ENCODE results near the gene DDX11.
"Not testable (repeated sequence)": the region's sequence is repeated elsewhere in the genome, so short reads cannot be mapped to it uniquely, and the experiment has no call there.

DDX11 gene

DNA sequence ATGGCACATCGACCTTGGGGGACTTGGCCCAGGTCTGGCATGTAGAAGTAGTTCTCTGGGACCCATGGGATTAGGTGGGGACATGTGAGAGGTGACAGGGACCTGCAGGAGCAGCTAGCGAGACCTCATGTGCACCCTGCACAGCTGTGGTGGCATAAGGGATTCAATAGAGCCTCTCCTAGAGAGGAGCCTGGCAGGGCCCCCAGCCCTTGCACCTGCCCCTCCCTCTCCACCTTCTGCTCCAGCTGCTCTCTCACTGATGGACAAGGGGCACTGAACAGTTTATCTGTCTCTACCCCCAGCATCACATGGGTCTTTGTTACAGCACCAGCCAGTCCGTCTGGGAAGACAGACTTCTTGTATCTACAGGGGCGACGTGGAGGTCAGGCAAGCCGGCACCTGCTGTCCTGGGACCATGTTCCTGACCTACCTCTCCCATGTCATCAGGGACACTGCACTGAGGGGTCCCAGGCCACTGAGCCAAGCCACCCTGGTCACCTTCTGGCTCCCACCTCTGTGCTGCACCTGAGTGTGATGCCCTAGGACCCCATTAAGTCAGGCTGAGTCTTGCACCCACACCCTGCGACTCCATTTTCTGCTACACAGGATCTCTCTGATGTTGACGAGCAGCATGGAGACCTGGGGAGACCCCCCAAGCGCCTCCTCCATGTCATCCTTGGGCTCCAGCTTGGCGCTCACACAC is 32.6 kb downstream of the DDX11 start:
- POLR2A ChIA-PET = no interaction called here
- H3K4me3 ChIP-seq (ENCODE audit: low read depth, low read length) = no peak overlapping the region
- no peak overlapping the region for H3K27ac ChIP-seq (ENCODE audit: extremely low read depth, low read depth, low read length)
- H3K9me3 ChIP-seq (ENCODE audit: control insufficient read depth, insufficient read depth, low read depth, low read length) = no peaks in the 10 kb centered on the region
- no peaks in the 10 kb centered on the region for H3K4me1 ChIP-seq (ENCODE audit: control insufficient read depth, insufficient read depth, low read length)
- CTCF ChIA-PET = no interaction called here
- TF ChIP-seq, protein P1, sequence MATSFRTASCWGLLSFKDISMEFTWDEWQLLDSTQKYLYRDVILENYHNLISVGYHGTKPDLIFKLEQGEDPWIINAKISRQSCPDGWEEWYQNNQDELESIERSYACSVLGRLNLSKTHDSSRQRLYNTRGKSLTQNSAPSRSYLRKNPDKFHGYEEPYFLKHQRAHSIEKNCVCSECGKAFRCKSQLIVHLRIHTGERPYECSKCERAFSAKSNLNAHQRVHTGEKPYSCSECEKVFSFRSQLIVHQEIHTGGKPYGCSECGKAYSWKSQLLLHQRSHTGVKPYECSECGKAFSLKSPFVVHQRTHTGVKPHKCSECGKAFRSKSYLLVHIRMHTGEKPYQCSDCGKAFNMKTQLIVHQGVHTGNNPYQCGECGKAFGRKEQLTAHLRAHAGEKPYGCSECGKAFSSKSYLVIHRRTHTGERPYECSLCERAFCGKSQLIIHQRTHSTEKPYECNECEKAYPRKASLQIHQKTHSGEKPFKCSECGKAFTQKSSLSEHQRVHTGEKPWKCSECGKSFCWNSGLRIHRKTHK (tag by site-specific recombination; IDR thresholded peaks at IDR 0.05) = no peak
- TF ChIP-seq ZNF529 (tag by site-specific recombination; IDR thresholded peaks at IDR 0.05; ENCODE audit: insufficient replicate concordance) (no peak), ZNF138 (tag by site-specific recombination; IDR thresholded peaks at IDR 0.05; ENCODE audit: borderline replicate concordance) (no peak), ZNF157 (tag by site-specific recombination; IDR thresholded peaks at IDR 0.05) (no peak), ZNF221 (tag by site-specific recombination; IDR thresholded peaks at IDR 0.05; ENCODE audit: borderline replicate concordance) (no peak), ZNF202 (tag by site-specific recombination; IDR thresholded peaks at IDR 0.05; ENCODE audit: borderline replicate concordance) (no peak), YY1 (tag by site-specific recombination; IDR thresholded peaks at IDR 0.05) (no peak), GFI1B (tag by site-specific recombination; IDR thresholded peaks at IDR 0.05) (no peak), ZNF600 (tag by site-specific recombination; IDR thresholded peaks at IDR 0.05) (no peak), KLF16 (tag by site-specific recombination; IDR thresholded peaks at IDR 0.05) (no peak), ZNF433 (tag by site-specific recombination; IDR thresholded peaks at IDR 0.05; ENCODE audit: low read depth) (no peak), ZNF76 (tag by site-specific recombination; IDR thresholded peaks at IDR 0.05; ENCODE audit: borderline replicate concordance, low read depth) (no peak), IKZF3 (tag by site-specific recombination; IDR thresholded peaks at IDR 0.05) (no peak)
- peaks cover 0 to 29% of the 10 kb centered on the region in 2 experiments; a peak in 1 of 3 replicates for H3K36me3 ChIP-seq (ENCODE audit: control insufficient read depth in 2 of 2, insufficient read depth in 1 of 2, low read length in 2 of 2)

DNA sequence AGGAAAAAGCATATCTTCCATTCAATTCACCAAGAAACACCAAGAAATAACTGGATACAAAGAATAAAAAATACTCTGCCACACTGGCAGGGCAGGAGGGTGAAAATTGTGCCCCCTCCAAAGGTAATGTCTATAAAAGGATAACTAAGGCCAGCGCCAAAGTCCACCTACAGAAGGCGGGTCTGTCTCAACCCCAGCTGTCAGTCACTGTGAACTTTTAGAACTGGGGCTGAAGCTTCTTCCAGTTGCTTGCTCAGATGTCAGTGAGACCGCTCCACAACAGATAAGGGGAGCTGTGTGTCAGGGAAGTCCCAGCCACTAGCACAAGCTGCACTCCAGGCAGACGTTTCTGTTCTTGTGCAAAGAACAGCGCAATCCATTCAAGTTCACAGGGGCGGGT is 36.1 kb downstream of the DDX11 start:
- CTCF ChIA-PET; H3K36me3 ChIP-seq (ENCODE audit: control insufficient read depth in 2 of 2, insufficient read depth in 1 of 2, low read length in 2 of 2); H3K27ac ChIP-seq (ENCODE audit: extremely low read depth, low read depth, low read length); POLR2A ChIA-PET; H3K9me3 ChIP-seq (ENCODE audit: control insufficient read depth, insufficient read depth, low read depth, low read length); H3K4me1 ChIP-seq (ENCODE audit: control insufficient read depth, insufficient read depth, low read length); H3K4me3 ChIP-seq (ENCODE audit: low read depth, low read length): not testable (repeated sequence)

DNA sequence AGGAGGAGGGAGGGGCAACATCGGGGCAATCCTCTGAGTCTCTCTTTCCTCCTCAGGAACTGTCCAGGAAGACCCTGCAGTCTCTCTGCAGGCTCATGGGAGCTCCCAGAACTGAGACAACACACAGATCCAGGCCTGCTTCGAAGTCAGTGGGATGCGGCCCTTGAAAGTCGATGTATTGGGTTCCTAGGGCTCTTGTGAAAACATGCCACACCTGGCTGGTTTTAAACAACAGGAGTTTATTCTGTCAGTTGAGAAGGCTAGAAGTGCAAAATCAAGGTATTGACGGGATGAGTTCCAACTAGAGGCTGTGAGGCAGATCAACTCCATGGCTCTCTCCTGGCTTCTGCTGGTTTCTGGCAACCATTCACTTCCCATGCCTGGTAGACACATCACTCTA is 36.6 kb downstream of the DDX11 start:
- H3K36me3 ChIP-seq (ENCODE audit: control insufficient read depth in 2 of 2, insufficient read depth in 1 of 2, low read length in 2 of 2); POLR2A ChIA-PET; H3K4me3 ChIP-seq (ENCODE audit: low read depth, low read length); H3K27ac ChIP-seq (ENCODE audit: extremely low read depth, low read depth, low read length); H3K9me3 ChIP-seq (ENCODE audit: control insufficient read depth, insufficient read depth, low read depth, low read length); CTCF ChIA-PET; H3K4me1 ChIP-seq (ENCODE audit: control insufficient read depth, insufficient read depth, low read length): not testable (repeated sequence)

DNA sequence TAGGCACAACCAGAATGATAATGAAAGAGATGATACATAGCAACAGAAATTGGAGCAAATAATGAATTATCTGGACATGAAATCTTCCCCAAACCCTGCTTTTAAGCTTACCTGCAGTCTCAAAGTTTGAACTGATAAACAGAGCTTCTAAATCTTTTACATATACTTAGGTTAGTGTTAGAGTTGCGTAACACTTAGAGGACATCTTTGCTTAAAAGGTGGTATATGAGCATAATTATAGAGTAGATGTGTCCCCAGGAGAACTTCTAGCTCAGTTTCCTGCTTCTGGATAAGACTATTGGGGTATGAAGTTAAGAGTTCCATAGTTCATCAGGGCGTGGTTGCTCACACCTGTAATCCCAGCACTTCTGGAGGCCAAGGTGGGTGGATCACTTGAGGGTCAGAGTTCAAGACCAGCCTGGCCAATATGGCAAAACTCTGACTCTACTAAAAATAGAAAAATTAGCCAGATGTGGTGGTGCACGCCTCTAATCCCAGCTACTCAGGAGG is 41.5 kb downstream of the DDX11 start:
- H3K9me3 ChIP-seq (ENCODE audit: control insufficient read depth, insufficient read depth, low read depth, low read length); CTCF ChIA-PET; H3K36me3 ChIP-seq (ENCODE audit: control insufficient read depth in 2 of 2, insufficient read depth in 1 of 2, low read length in 2 of 2); H3K4me1 ChIP-seq (ENCODE audit: control insufficient read depth, insufficient read depth, low read length); H3K4me3 ChIP-seq (ENCODE audit: low read depth, low read length); H3K27ac ChIP-seq (ENCODE audit: extremely low read depth, low read depth, low read length): not testable (repeated sequence)
- POLR2A ChIA-PET = interaction anchor here (0.6 kb wide), 1 partner anchor 63 kb away, joined by 5 read pairs; no protein-coding TSS in a partner anchor

DNA sequence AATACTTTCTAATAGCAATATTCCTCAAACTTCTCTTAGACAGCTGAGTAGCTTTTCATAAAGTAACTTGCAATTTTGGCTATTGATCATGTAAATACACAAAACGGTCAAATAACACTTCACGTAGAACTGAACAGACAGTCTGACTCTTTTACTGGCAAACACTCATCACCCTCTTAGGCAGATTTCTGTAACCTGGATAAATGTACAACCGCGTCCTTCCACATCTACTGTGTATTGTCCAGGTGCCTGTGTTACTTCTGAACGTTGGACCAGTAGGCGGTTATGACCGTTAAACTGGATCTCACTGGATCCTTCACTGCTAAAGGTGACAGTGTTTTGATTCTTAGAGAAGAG is 43.2 kb downstream of the DDX11 start:
- CTCF ChIA-PET = interaction anchor here (0.9 to 1.0 kb wide), 4 partner anchors 16 to 162 kb away, joined by 3 to 5 read pairs (median 4); no protein-coding TSS in a partner anchor
- H3K4me1 ChIP-seq (ENCODE audit: control insufficient read depth, insufficient read depth, low read length); POLR2A ChIA-PET; H3K27ac ChIP-seq (ENCODE audit: extremely low read depth, low read depth, low read length); H3K9me3 ChIP-seq (ENCODE audit: control insufficient read depth, insufficient read depth, low read depth, low read length); H3K36me3 ChIP-seq (ENCODE audit: control insufficient read depth in 2 of 2, insufficient read depth in 1 of 2, low read length in 2 of 2); H3K4me3 ChIP-seq (ENCODE audit: low read depth, low read length): not testable (repeated sequence)

Measured in HEK293 (cell line).